ENCODE results near the gene VPS9D1.

- TF ChIP-seq CTCF (conservative IDR thresholded peaks at IDR 0.05; ENCODE audit: low read depth, low read length) = no peak
- no peak for TF ChIP-seq POLR2A (IDR thresholded peaks at IDR 0.05; ENCODE audit: low read depth, low read length)
- no peak for TF ChIP-seq USF2 (IDR thresholded peaks at IDR 0.05; ENCODE audit: low read depth, low read length)
- TF ChIP-seq RAD21 (IDR thresholded peaks at IDR 0.05; ENCODE audit: low read length) = no peak
- no peak for TF ChIP-seq CEBPB (IDR thresholded peaks at IDR 0.05; ENCODE audit: low read depth, low read length)
- no peak for TF ChIP-seq BHLHE40 (IDR thresholded peaks at IDR 0.05; ENCODE audit: low read depth, low read length)
- no peak for TF ChIP-seq MAFK (IDR thresholded peaks at IDR 0.05; ENCODE audit: low read depth, low read length)
- TF ChIP-seq RFX5 (IDR thresholded peaks at IDR 0.05; ENCODE audit: low read depth, low read length) = no peak
- no peak for TF ChIP-seq MXI1 (IDR thresholded peaks at IDR 0.05; ENCODE audit: borderline replicate concordance, low read depth, low read length)
- TF ChIP-seq FOS (IDR thresholded peaks at IDR 0.05; ENCODE audit: low read depth, low read length) = no peak
Observed at GRCh38 chr16:89720551-89720812, 216 bp downstream of the VPS9D1 start.

Data from IMR-90 (cell line).